ENCODE results near the gene PLK4. TPM values are rescaled to one million over a fixed set of nuclear protein-coding genes. Genes with fewer than 3 reads are reported as not detected.

PLK4 gene
- total RNA-seq, 1 experiment from 2014 or later, result 40.2 TPM

GRCh38 chr4:127870281-127870680 is 10.4 kb upstream of the PLK4 start:
- H3K27me3 ChIP-seq (ENCODE audit: insufficient read depth, low read length), result no peaks in the 10 kb centered on the region
- H3K79me2 ChIP-seq (ENCODE audit: insufficient read depth, low read length), result no peaks in the 10 kb centered on the region; the same call in 1 of the 2 replicates
- Mint-ChIP-seq H3K4me1 (peaks cover 0 to 4% of the 10 kb centered on the region in 2 experiments; a peak in 1 of 4 replicates), H3K27me3 (ENCODE audit: low read depth) (no peaks in the 10 kb centered on the region), H3K9me3 (no peaks in the 10 kb centered on the region), H3K27ac (0 out of 7 replicates have a peak overlapping the region, but pooled peaks of 1 of the 3 experiments have one; percentile 1), H3K36me3 (ENCODE audit: insufficient read depth in 1 of 3, low read depth in 3 of 3) (peaks cover 0 to 8% (median 5%) of the 10 kb centered on the region in 3 experiments; a peak in 4 of 7 replicates), H3K4me3 (no peak overlapping the region)
- no peak overlapping the region for H3K23ac ChIP-seq (ENCODE audit: insufficient read length, low read depth, low read length)
- no peaks in the 10 kb centered on the region for H3K79me1 ChIP-seq (ENCODE audit: insufficient read depth, low read depth, low read length, poor library complexity, severe bottlenecking)
- no peak overlapping the region for H2BK120ac ChIP-seq (ENCODE audit: low read depth, low read length, poor library complexity, severe bottlenecking)
- no peak overlapping the region for H4K91ac ChIP-seq (ENCODE audit: insufficient read length, low read depth, low read length)
- H2BK5ac ChIP-seq (ENCODE audit: insufficient read length, low read length), result no peak overlapping the region
- no peak overlapping the region for H4K5ac ChIP-seq (ENCODE audit: insufficient read length, low read depth, low read length)
- H4K20me1 ChIP-seq (ENCODE audit: control insufficient read depth, insufficient read depth, insufficient read length), result no peaks in the 10 kb centered on the region
- no peak overlapping the region for H3K56ac ChIP-seq (ENCODE audit: insufficient read length, low read depth, low read length)
- no peaks in the 10 kb centered on the region for H3K23me2 ChIP-seq (ENCODE audit: insufficient read length, low read depth, low read length, poor library complexity, severe bottlenecking)
- no peak overlapping the region for H3K4ac ChIP-seq (ENCODE audit: low read depth, low read length)
- H3K9me3 ChIP-seq (ENCODE audit: control insufficient read depth, low read depth, low read length), result no peaks in the 10 kb centered on the region
- no peak overlapping the region for H2BK12ac ChIP-seq (ENCODE audit: insufficient read length, low read depth, low read length)
- H3K4me2 ChIP-seq (ENCODE audit: insufficient read depth, insufficient read length, low read length), result no peak overlapping the region
- no peak overlapping the region for H2AK5ac ChIP-seq (ENCODE audit: insufficient read length, low read length)
- H2AFZ ChIP-seq (ENCODE audit: low read length), result no peak overlapping the region
- H3K14ac ChIP-seq (ENCODE audit: insufficient read depth, low read length), result no peak overlapping the region
- no peak for DNase-seq
- no peak overlapping the region for H2BK15ac ChIP-seq (ENCODE audit: low read depth, low read length)
- H3T11ph ChIP-seq (ENCODE audit: low read length), result no peak overlapping the region
- no peaks in the 10 kb centered on the region for H3K4me1 ChIP-seq (ENCODE audit: insufficient read depth, low read length)
- H2BK20ac ChIP-seq (ENCODE audit: low read depth, low read length, poor library complexity, severe bottlenecking), result no peak overlapping the region
- no peak overlapping the region for H3K18ac ChIP-seq (ENCODE audit: insufficient read length, low read depth, low read length)
- TF ChIP-seq CTCF (conservative IDR thresholded peaks at IDR 0.05), result no peak
- no peak overlapping the region for H3K9ac ChIP-seq (ENCODE audit: extremely low read depth, insufficient read length, low read length)
- no peak overlapping the region for H4K8ac ChIP-seq (replicated peaks; ENCODE audit: insufficient read length, low read depth, low read length)
- no peak overlapping the region for H3K27ac ChIP-seq (ENCODE audit: insufficient read length, low read depth, low read length)

All from H9 (cell line).